Measurements from ENCODE around the gene GRB10.

GRB10 gene

DNA sequence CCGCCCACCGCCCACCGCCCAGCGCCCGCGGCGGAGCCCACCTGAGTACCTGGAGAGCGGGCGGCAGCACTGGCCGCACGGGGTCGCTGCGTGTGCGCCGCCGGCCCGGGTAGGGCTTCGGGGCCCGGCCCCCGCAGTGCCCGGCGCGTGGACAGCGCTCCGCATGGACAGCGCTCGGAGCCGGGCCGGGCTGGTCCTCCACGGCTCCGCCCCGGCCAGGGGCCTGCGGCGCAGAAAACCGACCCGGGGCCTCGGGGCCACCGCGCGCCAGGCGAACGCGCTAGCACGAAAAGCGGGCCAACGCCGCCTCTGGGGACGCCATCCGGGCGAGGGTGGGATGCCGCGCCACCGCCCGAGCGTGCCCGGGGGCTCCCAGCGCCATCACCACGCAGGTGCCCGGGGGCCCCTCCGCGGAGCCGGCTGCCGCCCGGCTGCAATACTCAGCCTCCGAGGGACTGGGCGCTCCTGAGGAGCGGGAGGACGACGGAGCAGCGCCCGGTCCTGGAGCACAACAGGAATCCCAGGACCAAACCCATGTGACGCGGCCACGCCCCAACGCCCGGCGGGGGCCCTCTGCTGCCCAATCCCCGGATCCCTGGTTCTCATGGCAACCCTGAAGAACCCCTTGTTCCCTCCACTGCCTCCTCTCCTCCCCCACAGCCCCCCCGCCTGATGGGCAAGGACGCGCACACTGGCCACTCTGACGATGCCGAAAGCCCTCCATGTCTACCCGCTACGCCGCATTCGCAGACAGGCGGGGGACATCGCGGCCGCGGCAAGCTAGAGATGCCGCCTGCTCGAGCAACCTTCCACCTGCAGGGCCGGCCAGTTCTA, at the start of gene GRB10:
Gene GRB10, minus strand, starts transcription at position 522 of the 834 bp plus-strand sequence. CDS start 50,574 bp downstream, outside the sequence.
- peak; percentile 34 for DNase-seq

DNA sequence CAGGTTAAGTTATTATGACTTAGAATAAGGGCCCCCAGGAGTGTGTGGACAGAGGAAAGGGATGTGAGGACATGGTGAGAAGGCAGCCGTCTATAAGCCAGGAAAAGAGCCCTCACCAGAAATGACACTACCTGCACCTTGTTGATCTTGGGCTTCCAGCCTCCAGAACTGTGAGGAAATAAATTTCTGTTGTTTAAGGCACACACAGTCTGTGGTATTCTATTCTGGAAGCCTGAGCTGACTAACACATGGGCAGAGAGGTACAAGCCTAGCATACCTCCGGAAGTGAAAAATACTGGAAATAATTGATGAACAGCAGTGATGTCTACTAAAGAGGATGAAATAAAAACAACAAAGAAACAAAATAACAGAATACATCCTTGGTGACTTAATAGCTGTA, 46.1 kb upstream of the GRB10 start:
- DNase-seq = no peak

DNA sequence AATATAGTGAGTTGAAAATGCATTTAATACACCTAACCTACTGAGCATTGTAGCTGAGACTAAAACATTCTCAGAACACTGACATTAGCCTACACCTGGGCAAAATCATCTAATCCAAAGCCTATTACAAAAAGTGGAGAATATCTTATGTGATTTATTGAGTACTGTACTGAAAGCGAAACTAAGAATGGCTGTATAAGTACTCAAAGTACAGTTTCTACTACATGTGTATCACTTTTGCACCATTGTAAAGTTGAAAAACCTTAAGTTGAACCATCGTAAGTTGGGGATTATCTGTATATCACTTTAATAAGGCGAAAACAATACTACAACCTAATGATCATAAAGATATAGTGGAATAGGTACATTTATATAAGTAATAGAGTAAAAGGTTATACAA, 45.4 kb upstream of the GRB10 start:
- DNase-seq = no peak

DNA sequence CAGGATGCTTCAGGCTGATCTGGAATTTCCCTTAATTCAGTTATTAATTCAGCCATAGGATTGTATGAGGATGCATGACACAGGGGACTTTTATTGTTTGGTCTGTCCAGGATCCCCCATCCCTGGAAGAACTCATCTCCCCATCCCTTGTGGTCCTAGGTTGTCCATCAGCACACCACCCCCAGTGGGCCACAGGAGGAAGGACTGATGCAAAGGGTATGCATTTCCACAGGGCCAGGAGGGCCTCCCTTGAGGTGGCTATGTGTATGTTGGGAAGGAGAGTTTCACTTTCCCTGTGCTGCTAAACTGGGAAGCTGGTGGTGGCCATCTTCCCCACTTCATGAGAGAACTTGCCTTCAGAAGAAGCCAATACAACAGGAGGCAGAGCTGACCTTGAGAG, 44.6 kb upstream of the GRB10 start:
- no peak for DNase-seq

DNA sequence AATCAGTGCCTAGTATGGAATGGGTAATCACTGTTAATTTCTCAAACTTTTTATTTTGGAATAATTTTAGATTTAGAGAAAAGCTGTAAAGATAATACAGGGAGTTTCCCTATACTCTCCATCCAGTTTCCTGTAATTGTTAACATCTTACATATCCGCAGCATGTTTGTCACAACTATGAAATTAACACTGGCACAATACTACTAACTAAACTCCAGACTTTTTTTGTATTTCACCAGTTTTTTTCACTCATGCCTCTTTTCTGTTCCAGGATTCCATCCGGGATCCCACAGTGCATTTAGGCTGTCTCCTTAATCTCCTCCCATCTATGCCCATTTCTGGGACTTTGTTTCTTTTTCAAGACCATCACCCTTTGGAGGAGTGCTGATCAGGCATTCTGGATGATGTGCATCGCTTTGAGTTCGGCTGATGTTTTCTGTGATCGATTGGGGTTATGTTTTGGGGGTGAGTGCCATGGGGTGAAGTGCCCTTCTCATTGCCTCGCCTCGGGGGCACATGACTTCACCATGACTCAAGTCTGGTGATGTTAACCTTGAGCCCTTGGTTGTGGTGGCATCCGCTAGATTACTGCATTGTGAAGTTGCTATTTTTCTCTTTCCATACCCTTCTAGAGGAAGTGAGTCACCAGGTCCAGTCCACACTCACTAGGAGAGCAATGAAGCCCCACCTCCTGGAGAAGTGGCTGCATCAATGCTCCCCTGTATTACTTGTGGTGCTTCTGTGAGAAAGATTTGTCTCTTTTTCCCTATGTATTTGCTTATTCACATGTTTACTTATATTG, 43.9 kb upstream of the GRB10 start:
- peak; percentile 58 for DNase-seq

DNA sequence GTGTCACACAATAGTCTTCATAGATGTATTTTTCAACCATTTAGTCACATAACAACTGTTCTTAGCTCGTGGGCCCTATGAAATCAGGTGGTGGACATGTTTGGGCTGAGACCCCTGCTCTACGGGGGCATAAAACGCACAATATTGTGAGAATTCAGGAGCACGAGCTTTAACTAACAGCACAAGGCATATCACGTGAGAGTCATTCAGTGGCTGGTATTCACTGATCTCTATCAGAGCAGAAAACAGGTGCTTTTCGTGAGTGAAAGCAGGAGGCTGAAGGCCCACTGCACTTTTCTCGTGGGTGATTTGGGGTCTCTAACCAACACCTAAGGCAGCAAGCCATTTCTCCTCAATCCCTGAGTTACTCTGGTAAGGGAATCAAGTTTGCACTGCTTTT, 42.8 kb upstream of the GRB10 start:
- no peak for DNase-seq

DNA sequence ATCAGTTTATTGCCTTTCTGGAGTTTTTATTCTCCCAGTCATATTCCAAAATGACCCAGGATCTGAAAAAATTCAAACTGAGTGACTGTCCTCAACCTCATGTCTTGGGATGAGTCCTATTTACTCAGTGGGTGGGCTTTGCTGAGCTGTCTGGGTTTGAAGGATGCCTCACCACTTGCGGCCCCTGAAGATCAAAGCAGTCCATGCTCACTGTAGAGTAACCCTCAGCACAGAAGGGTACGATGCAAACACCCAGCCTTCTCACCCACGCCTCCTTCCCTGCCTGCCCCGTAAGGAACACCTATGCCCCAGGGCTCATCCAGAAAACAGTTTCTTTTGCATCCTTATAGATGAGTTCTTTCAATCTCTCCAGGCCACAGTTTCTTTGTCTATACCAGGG, 42.2 kb upstream of the GRB10 start:
- DNase-seq = no peak

DNA sequence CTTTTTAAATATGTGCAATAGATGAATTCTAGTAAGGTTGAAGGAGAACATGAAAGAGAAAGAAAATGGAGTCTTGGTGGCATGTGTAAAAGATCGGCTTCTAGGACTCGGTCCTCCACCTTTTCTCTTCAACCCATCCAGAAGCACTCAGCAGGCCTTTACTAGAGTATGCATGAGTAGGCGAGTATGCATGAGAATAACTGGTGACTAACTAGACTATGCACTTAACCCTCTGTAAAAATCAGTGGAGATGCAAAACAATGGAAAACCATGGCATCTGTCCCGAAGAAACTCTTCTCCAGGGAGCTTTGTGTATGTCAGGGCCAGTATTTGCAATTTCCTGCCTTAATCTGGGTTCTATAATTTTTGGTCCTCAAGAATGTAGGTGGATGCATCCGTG, 40.0 kb upstream of the GRB10 start:
- DNase-seq = no peak

DNA sequence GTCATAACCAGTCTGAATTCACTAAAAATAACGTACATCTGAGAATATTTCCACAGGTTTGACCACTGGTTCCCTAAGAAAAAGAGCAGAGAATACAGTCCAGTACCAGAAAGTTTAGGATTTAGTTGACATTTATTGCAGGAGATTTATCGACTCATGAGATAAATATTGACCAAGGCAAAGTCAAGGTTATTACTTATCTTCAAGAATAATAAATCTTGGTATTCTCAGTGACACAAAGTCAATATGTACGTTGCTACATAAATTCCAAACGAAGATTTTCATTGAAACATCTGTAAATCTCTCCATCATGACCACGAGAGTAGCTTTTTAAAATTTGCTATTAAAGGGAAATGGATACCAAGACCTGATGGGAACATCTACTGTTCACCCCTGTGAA, 39.4 kb upstream of the GRB10 start:
- DNase-seq = no peak

DNA sequence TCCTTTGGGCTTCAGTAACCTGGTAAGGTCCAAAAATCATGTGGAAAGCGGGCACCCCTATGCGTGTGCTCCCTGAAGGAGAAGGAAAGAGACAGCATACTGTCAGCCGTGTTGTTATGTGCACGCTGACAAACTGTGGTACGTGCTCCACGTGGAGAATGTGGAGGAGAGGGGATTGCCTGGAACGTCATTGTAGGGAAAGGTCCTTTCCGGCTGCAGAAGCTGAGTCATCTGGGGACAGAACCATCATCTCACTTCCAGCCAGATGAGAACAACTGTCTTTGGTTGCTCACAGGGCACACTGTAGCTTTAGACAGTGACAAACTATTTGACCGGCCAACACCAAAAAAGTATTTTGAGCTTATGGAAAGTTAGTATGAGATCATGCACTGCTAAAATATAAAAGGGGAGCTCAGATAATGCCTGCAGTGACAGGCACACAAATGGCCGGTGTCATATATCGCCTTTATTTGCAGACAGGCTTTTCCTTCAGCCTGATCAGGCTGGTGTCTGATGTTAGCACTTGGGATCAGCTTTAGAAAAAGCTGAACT, 38.8 kb upstream of the GRB10 start:
- DNase-seq = no peak

DNA sequence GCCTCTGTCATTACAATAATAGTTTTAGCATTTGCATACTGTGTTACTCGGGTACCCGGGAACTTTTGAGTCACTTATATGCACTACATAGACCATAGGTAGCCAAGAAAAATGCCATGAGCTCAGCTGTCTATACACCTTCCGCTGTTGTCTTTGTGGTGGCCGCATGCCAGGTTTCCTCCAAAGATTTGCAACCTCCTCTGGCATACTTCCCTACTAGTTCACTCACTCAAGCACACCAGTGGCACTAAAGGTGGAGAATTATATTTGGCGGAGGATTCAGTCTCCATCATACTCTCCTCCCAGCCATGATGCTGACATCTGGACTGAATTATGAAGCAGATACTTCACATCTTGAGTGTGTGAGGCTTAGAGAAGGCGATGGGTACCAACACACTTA, 35.6 kb upstream of the GRB10 start:
- no peak for DNase-seq

DNA sequence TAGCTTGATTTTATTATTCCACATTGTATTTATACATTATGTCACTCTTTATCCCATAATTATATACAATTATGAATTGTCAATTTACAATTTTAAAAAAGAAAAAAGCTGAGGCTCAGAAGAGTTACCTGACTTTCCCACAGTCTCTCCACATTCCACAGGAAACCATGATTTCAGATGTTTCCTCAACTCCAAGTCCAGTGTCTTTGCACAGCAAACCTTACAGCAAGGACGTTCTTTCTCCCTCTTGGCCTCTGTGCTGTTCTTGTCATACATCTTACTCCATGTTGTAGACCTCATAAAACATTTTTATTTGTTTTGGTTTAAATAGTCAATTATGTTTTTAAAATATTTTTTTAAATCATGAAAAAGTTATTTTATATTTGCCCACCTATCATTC, 34.9 kb upstream of the GRB10 start:
- DNase-seq = no peak

DNA sequence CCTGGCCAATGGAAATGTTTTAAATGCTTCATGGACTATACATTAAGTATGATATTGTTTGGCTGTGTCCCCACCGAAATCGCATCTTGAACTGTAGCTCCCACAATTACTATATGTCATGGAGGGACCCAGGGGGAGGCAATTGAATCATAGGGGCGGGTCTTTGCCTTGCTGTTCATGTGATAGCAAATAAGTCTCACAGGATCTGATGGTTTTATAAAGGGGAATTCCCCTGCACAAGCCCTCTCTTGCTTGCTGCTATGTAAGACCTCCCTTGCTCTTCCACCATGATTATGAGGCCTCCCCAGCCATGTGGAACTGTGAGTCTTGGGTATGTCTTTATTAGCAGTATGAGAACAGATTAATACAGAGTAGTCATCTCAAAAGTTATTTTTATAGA, 32.4 kb upstream of the GRB10 start:
- DNase-seq = no peak

DNA sequence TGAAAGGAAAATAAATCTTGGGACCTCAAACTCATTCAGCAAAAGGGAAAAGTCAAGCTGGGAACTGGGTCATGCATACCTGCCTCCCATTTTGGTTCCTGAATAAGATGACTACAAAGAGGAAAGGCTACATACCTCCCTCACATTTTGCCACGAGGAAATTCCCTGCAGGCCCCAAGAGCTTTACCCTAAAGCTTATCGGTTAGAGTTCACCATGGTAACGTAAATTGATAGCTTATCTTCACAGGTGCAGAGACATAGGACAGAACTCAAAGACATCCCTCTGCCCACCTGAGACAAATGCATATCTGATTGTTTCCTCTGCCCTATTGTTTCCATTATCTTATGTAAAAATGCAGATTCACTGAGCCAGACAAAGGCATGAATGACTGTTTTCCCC, 31.5 kb upstream of the GRB10 start:
- no peak for DNase-seq

DNA sequence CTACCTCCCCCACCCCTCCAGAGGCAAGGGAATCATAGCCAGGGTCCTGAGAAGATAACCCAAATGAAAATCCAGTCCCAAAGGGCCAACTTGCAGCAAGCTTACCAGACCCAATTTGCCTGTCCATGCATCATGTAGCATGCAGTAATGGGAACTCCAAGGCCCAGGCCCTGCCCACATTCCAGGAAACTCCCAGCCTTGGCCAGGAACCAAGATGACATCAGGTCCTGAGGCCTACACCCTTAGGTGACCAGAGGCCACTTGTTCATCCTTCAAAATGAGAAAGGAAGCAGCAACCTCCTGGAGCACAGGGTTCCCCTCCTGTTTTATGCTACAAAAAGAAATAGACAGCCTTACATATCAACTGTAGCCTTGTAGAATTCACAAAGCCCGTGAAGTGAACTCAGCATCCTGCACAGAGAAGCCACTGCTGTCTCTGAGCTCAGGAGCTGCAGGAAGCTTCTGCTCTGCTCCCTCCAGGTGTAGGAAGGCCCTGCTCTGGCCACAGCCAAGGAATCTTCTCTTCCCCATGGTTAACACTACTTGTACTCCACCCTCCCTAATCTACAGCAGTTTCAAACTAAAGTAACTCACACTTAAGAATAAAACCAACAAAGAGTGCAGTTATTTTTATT, 30.3 kb upstream of the GRB10 start:
- DNase-seq = no peak

DNA sequence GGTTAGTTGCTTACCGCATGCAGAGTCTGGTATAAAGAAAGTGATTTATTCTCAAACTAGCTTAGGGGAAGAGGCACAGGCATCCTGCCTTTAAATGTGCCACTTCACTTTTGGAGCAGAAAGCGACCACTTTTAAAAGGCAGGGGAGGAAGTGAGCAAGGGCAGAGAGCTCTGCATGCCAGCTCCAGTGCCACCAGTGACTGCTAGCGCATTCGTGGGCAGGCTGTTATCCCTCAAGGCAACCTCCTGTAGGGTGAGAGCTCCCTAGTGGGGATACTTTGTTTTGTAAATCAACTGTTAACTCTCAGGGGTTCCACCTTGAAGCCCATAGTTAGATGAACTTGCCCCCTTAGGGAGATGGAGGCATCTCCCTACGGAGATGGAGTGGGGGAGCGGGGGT, 29.4 kb upstream of the GRB10 start:
- DNase-seq = no peak

DNA sequence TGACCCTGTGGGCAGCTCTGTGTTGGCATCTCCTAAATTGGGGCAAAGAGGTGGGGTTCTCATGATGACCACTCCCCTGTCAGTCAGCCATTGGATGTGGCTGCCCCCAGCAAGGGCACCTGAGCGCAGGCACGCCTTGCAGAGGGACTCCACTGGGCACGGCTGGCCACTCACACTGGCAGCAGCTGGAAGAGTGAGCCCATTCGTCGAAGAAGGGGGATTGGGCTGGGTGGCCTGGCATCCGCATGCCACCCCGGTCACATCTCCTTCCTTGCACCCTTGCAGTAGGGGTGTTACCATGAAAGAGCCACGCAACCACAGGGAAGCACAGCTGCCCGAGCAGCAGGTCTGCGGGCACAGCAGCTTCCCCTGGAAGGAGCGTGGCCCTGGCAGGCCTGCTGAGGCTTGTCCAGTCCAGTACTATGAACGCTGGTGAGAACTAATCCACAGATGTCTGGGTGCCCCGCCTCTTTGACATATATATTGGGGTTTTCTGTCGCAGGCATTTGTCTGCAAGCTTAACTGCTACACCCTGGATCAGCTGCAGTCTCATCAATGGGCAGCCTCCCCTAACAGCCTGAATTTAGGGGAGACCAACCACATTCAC, 25.7 kb upstream of the GRB10 start:
- DNase-seq = no peak

DNA sequence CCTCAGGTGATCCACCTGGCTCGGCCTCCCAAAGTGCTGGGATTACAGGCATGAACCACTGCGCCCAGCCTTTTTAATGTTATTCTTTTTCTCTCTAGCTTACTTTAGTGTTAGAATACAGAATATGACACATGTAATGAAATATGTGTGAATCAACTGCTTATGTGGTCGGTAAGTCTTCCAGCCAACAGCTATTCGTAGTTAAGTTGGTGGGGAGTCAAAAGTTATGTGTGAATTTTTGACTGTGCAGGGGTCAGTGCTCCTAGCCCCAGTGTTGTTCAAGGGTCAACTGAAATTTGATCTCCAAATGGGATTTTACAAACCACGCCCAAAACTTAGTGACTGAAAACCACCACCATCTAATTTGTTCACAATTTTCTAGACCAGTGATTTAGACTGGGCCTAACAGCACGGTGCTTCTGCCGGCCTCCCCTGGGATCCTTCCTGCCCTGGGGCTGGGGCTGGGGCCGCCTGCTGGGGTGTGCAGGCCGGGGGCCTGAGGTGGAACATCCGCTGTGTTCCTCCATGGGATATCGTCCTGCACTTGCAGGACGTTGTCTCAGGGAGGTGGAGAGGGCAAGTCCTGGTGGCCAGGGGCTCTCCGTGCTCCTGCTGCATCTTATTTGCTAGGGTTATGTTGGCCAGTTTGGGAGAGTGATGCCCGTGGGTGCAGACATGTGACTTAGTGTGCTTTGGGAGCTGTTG, 24.5 kb upstream of the GRB10 start:
- DNase-seq = no peak

DNA sequence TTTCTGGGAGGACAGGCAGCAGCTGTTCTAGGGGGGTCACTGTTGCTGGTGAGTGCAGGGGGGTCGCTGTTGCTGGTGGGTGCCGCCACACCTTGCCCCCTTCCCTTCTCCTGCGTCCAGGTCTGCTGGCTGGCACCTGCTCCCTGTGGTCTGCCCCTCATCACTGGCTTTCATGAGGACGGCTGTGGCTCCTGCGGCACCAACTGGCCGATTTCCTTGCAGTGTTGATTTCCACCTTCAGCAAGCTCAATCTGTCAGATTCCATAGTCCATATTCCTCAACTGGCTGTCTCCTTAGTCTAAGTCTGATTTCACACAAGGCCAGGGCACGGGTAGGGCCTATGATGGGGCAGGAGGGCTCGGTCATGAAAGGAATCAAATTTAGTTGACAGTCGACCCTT, 23.4 kb upstream of the GRB10 start:
- DNase-seq = no peak

DNA sequence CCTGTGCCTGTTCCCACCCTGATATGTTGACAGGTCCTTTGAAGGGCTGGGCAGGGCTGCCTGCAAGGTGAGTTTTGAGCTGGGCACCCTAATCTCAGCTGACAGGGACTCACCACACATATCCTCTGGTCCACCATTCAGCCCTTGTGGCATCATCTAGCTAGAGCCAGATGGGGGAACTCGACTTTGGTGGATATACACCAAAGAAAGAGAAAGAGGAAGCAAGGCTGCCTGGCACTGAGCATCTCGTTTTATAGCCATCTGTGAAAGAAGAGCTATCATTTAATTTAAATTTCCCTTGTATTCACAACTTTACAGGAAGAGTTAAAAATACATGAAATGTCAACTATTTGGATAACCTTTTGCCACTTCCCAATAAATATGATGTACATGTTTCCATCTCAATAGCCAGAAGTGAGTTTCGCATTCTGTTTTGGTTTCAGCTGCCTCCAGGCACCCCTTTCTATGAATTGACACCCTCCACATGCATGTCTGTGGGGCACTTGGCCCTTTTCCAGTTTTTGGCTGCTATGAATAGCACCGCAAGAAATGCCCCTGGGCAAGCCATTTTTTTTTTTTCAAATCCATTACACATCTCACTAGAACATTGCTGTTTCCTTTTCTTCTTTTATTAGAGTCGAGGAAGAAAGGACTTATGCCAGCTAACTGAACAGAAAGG, 22.9 kb upstream of the GRB10 start:
- DNase-seq = peak; percentile 16
